Panc1 (cell line): ENCODE measurements around the gene FBXL16. TPM values are rescaled to one million over a fixed set of nuclear protein-coding genes. Genes with fewer than 3 reads are reported as not detected.

Experiments
- ATAC-seq: fragments of 200-7000 bp; cut with Tn5 transposase; 2 replicates; pipeline ENCODE4 v1.9.1; 2020; ENCODE audit warnings: mild to moderate bottlenecking, moderate library complexity
- BruUV-seq: library from RNA; stranded (reverse); fragments of 400-500 nt; replicated peaks from 2 replicates; lab custom pipeline; 2021; lab: Mats Ljungman, UMichigan
- CTCF ChIA-PET: fragments of 300-600 bp; sonication (Branson Sonifier 250); formaldehyde crosslinking; loops from one replicate; lab custom pipeline; 2022; ENCODE audit warnings: antibody characterized with exemption; lab: Charles Lee
- POLR2A ChIA-PET: fragments of 300-600 bp; sonication (Branson Sonifier 250); formaldehyde crosslinking; loops from one replicate; lab custom pipeline; 2022; ENCODE audit warnings: antibody characterized with exemption; lab: Charles Lee
- DNase-seq: peaks from one replicate; pipeline ENCODE4 v3.0.0-alpha.2; 2010; ENCODE audit warnings: low read depth, low spot score
- H3K27ac ChIP-seq: 2 replicates; pipeline ENCODE4 v1.5.1; 2011; ENCODE audit warnings: mild to moderate bottlenecking, low read length, inconsistent platforms
- H3K27me3 ChIP-seq: fragments of 200-500 bp; sonication (Bioruptor generic); 2 replicates; pipeline ENCODE4 v1.6.0; 2014; ENCODE audit warnings: low read length, inconsistent platforms; ENCODE audit not compliant: control insufficient read depth, insufficient read depth
- H3K36me3 ChIP-seq: fragments of 200-500 bp; sonication (Bioruptor generic); 2 replicates; pipeline ENCODE4 v1.5.1; 2014; ENCODE audit warnings: inconsistent platforms, mild to moderate bottlenecking, low read length, moderate library complexity; ENCODE audit not compliant: control insufficient read depth, insufficient read depth
- H3K4me1 ChIP-seq: 2 replicates; pipeline ENCODE4 v1.5.1; 2011; ENCODE audit warnings: inconsistent platforms, mild to moderate bottlenecking, low read length, moderate library complexity; ENCODE audit not compliant: control insufficient read depth, insufficient read depth
- H3K4me3 ChIP-seq, 2 experiments: 2 replicates each; pipeline ENCODE4 v1.5.1; 2011 to 2012; ENCODE audit warnings: low read depth in 2 of 2, low read length in 2 of 2, mild to moderate bottlenecking in 2 of 2, inconsistent platforms in 1 of 2, moderate library complexity in 1 of 2
- H3K9me3 ChIP-seq: fragments of 200-500 bp; sonication (Bioruptor generic); 2 replicates; pipeline ENCODE4 v1.5.1; 2014; ENCODE audit warnings: low read depth, mild to moderate bottlenecking, inconsistent platforms, low read length, moderate library complexity; ENCODE audit not compliant: control insufficient read depth, insufficient read depth
- CTCF ChIP-seq: fragments of 450-650 bp; IDR thresholded peaks from 2 replicates; pipeline ENCODE4 v1.5.1; 2017; ENCODE audit warnings: mild to moderate bottlenecking
- POLR2AphosphoS5 ChIP-seq: IDR thresholded peaks from 2 replicates; pipeline ENCODE4 v1.6.1; 2012; ENCODE audit warnings: mild to moderate bottlenecking, low read depth, low read length, moderate library complexity
- REST ChIP-seq, 2 experiments: IDR thresholded peaks; 2 replicates each; pipeline ENCODE4 v1.6.1; 2011 to 2012; ENCODE audit warnings: low read depth in 2 of 2, control low read depth in 1 of 2, low read length in 1 of 2, mild to moderate bottlenecking in 1 of 2, moderate library complexity in 1 of 2; ENCODE audit not compliant: insufficient read depth in 1 of 2
- SIN3A ChIP-seq: IDR thresholded peaks from 2 replicates; pipeline ENCODE4 v1.6.1; 2012; ENCODE audit warnings: low read depth, mild to moderate bottlenecking, low read length, moderate library complexity, borderline replicate concordance; ENCODE audit not compliant: insufficient read depth
- TCF7L2 ChIP-seq: IDR thresholded peaks from 2 replicates; pipeline ENCODE4 v1.6.1; 2011; ENCODE audit warnings: mild to moderate bottlenecking, low read depth, low read length, inconsistent platforms
- in situ Hi-C: cut with HindIII; loops from 2 replicates; pipeline ENCODE4 v1.10.0; 2016; ENCODE audit warnings: low sequenced_read_pairs, low pct_unique_long_range_greater_than_20kb
- intact Hi-C: fragments of 100-400 bp; cut with micrococcal nuclease; formaldehyde crosslinking; loops from one replicate; pipeline ENCODE4 v1.10.0; 2022; ENCODE audit not compliant: unreplicated experiment
- total RNA-seq: library from RNA; stranded (reverse); gene quantifications from one replicate; pipeline ENCODE4 v1.2.1, GENCODE V29; 2021; ENCODE audit not compliant: unreplicated experiment

The FBXL16 gene
- total RNA-seq, 1 experiment from 2014 or later: 28.0 TPM

DNA sequence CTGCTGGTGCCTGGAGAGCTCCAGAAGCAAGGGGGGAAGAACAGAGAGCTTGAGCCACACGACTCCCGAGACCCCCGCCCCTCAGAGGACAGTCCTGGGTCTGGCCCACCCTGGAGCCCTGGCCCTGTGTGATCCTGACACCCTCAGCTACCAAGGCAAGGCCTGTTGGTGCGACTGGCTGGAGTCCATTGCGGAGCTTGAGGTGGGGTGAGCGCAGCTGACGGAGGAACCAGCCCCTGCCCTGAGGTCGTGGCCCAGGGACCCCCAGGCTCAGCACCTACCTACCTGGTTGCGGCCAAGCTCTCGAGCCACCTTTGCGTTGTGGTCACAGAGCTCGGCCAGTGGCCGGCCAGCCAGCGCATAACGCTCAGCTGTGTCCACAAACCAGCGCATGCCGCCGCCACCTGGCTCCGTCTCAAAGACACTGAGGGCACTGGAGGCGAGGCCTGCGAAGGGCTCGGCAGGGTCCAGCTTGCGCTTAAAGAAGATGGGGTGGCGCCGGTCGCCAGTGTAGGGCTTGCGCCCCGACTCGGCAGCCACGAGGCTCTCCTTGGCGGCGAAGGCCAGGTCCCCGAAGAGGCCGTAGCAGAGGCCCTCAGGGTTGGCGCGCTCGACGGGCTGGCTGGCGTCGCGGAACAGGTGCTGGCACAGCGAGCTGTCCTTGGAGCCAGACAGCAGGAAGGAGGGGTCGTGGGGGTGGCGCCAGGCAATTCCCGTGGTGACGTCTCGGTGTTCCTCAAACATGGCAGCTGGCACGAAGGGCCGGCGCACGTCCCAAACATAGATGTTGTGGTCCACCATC lies 18.9 kb downstream of the FBXL16 start:
- POLR2A ChIA-PET: no interaction called here
- peaks cover 10% of the 10 kb centered on the region; the same call in 1 of the 2 replicates for H3K36me3 ChIP-seq

More for the DNA sequence above, 18.9 kb downstream of the FBXL16 start:
- H3K27me3 ChIP-seq: no peaks in the 10 kb centered on the region
- no TSS peak for BruUV-seq
- CTCF ChIA-PET: interaction anchor here (0.5 kb wide), 1 partner anchor 15 kb away, joined by 3 read pairs; no protein-coding TSS in a partner anchor
- no peak for DNase-seq
- no peaks in the 10 kb centered on the region for H3K9me3 ChIP-seq
- H3K4me1 ChIP-seq: peaks cover 23% of the 10 kb centered on the region
- no peak for ATAC-seq
- H3K27ac ChIP-seq: 0 out of 2 replicates have a peak overlapping the region, but pooled peaks have one; percentile 23
- in situ Hi-C loops: no loop called here
- TF ChIP-seq SIN3A: no peak
- no peak for TF ChIP-seq CTCF
- no peak for TF ChIP-seq REST (IDR thresholded peaks at IDR 0.05; ENCODE audit: insufficient read depth in 1 of 2, low read depth in 2 of 2, low read length in 1 of 2)
- TF ChIP-seq POLR2AphosphoS5: no peak
- TF ChIP-seq TCF7L2: no peak
- intact Hi-C loops: loop anchor here (10.0 kb wide), 1 partner anchor 1088 kb away; the partner anchor contains the start of genes EME2, MRPS34 and NME3
- no peak overlapping the region for H3K4me3 ChIP-seq
